HG03103 (cell line): ENCODE data around the gene KCNQ1.

Experiments
- ATAC-seq: cut with Tn5 transposase; IDR thresholded peaks from one replicate; pipeline ENCODE4 v1.9.1; 2021; ENCODE audit warnings: low read depth; ENCODE audit not compliant: unreplicated experiment

The KCNQ1 gene

DNA sequence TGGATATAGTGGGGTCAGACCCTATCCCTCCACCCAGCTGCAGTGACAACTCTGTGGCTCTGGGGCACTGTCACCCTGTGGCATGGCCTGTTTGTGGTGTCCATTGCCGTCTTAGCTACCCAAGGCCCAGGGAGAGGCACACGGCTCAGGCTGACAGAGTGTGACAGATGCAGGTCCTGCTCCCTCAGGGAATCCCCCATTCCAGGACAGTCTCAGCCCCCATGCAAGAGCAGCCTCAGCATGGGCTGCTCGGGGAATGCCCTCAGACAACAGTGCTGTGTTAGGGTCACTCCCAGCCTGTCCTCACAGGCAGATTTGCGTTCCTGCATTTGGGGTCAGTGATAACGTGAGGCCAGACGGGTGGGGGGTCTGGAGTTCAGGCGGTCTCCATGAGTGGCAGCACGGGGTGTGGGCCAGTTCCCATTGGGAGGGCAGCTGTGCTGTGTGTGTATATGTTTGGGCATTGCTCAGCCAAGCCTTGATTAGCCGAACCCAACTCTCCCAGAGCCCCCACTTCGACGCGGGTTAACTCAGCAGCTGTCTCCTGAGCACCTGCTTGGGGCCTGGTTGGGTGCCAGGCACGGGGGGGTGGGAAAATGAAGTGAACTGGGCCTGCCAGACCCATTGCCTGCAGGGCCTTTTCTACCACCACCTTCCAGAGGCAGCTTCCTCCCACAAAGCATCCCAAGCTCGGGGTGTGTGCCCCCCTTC, 260.2 kb downstream of the KCNQ1 start:
- no peak for ATAC-seq

DNA sequence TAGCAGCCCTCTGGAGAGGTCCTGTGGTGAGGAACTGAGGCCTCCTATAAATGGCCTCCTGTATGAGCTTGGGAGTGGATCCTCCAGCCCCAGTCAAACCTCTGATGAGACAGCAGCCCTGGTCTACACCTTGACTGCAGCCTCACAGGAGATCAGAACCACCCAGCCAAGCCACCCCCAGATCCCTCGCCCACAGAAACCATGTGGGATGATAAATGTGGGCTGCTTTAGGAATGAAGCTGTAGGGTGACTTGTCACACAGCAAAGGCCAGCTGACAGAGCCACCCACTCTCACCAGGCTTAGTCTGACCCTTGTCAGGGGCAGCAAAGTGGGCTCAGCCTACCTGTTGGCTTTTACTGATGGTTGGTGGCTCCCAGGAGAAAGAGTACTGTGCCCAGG, 261.5 kb downstream of the KCNQ1 start:
- no peak for ATAC-seq

DNA sequence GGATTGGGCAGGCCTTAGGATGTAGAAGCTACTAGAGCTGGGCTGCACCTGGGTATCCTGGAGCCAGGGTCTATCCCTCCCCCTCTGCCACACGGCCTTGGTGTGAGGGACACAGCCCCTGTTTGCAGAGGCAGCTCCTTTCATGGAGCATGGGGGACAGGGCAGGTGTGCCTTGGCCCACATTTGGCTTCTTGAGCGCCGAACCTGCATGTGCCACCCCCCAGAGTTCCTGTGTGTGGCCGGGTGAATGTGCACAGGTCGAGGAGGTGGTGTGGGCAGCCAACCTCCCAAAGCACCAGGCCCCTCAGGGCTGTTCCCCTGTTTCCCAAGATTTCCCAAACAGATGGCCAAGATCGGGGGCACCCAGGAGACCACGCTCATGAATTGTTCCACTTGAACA, 262.9 kb downstream of the KCNQ1 start:
- no peak for ATAC-seq

DNA sequence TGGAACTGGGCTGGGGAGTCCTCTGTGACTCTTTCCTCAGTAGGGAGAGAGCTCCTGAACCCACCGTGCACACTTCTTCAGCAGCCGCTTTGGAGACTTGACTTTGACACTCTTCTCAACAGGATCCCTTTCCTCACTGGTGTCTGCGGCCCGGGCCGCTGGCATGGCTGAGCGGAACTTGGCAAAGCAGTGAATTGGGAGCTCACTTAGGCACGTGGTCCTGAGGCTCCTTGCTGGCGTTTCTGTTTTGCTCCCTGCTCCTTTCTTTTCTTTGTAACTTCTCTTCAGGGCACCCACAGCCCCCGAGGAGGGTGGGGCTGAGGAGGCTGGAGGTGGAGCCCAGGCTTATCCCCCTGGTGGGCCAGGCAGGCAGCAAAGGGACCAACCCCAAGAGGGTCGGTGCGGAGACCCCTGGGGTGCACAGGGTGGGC, 263.4 kb downstream of the KCNQ1 start:
- ATAC-seq = no peak

DNA sequence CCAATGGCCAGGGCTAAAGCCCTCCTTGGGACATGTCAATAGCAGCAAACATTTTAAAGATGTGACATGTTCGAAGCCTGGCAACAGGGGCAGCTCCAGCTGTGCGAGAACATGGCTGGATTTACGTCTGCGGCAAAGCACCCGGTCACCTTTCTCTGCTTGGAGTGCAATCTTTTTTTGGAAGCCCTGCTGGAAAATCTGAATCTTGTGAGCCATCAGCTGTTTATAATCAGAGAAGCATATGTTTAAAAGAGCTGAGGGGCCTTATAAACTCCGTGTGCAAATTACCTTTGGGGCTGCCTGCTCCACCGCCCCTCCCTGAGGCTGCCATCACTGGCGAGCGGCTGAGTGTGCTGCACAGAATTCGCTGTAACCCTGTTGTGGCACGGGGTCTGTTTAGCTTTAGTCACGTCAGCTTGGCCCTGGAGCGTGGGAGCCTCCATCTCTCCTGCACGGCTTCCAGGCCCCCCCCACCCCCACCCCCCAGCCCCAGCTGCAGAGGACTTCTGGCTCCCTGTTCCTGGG, 264.0 kb downstream of the KCNQ1 start:
- no peak for ATAC-seq

DNA sequence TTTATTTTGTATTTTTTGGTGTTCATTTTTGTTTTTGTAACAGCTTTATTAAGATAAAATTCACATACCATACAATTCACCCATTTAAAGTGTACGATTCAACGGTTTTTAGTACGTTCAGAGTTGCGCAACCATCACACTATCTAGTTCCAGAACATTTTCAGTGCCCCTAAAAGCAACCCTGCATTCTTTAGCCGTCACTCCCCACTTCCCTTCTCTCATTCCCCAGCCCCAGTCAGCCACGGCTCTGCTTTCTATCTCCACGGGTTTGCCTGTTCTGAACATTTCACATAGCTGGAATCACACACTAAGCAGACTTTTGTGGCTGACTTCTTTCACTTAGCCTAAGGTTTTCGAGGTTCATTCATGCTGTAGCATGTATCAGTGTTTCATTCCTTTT, 264.6 kb downstream of the KCNQ1 start:
- ATAC-seq = no peak

DNA sequence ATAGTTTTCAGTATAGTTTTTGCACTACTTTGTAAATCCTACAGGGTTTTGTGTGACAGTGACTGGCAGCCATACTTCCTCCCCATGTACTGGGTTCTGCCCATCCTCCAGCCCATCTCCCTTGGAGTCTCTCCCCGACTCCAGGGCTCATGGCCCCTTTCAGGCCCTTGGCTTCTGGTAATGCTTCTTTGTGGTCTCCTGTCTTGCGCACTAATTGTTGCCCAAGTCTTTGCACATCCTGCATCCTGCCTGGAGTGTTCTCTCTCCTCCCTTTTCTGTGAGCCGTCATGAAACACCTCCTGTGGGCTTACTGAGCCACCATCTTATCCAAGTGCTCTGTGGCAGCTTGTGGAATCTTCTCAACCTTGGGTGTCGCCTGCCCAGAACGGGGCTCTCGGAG, 266.4 kb downstream of the KCNQ1 start:
- no peak for ATAC-seq

DNA sequence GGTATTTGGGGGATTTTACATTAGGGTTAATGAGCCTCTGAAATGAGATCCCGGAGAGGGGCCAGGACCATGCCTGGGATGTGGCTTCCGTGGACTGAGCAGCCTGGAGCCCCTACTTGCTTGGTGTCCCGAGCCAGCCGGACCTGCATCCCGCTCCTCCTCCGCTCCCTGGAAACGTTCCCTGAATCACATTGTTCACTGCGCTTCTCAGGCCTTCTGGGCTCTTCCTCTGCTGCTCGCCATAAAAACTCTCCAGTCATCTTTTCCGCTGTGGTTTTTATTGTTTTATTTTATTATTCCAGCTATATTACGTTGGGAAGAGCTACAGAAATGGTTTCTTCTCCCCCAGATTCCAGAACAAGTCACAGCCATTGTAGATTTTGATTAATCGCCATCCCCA, 268.3 kb downstream of the KCNQ1 start:
- no peak for ATAC-seq

DNA sequence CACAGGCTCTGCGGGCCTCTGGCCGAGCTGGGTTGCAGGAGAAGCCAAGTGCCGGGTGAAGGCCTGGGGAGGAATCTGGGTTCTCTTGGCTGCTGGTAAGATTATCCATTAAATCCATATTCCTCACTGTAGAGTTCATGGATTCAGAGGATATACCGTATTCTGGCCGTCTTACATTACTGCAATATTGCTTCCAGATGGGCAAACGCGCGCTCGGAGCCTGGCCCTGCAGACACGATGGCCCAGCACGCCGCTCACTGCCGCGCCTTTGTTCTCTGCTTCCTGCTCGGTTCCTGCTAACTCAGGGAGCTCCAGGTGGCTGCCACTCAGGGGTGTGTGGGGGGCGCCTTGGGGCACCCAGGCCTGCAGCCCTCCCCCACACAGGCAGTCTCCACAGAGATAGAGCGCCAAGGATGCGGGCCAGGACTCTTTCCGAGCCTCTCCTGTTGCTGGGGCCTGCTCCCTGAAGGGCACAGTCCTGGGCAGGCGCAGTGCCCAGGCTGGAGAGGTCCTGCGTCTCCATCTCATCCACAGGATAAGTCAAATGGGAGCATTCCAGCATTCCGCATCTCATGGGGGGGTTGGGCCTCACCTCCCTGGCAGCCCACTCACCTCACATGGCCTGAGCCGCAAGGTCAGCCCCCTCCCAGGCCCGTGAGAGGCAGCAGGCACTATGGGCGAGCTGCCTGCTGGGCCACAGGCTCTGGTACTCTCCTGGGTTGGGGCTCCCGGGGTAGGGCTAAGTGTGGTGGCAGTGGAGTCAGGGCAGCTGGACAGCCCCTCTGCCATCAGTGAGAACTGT, 269.1 kb downstream of the KCNQ1 start:
- ATAC-seq = no peak

DNA sequence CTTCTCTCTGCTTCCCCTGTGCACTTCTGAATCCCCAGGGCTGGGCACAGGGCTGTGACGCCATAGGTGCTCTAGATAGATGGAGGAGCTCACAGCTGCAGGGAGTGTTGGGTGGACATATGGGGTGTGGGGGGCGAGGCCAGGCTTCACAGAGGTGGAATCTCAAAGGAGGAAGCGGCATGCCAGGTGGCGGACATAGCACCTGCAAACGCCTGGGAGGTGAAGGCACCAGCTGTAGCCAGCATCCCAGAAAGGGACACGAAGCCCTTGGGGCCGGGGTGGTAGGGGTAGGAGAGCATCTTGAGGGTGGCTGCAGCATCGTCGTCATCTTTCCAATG, 269.6 kb downstream of the KCNQ1 start:
- ATAC-seq = no peak

DNA sequence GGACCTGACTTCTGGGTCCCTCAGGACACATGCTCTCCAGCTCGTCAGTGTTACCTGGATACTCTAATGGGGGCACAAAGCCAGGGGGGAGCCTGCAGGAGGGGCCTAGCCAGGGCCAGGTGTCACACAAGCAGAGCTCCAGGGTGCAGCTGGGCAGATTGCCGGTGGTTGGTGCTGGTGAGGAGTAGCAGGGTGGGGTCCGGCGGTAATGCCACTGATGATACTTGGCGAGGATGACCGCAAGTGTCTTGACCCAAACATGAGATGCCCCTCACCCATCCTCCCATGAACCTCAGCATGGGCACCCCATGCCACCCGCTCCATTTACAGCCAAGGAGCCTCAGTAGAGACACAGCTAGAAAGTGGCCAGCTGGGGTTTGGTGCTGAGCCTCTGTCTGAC, 270.1 kb downstream of the KCNQ1 start:
- ATAC-seq = no peak

DNA sequence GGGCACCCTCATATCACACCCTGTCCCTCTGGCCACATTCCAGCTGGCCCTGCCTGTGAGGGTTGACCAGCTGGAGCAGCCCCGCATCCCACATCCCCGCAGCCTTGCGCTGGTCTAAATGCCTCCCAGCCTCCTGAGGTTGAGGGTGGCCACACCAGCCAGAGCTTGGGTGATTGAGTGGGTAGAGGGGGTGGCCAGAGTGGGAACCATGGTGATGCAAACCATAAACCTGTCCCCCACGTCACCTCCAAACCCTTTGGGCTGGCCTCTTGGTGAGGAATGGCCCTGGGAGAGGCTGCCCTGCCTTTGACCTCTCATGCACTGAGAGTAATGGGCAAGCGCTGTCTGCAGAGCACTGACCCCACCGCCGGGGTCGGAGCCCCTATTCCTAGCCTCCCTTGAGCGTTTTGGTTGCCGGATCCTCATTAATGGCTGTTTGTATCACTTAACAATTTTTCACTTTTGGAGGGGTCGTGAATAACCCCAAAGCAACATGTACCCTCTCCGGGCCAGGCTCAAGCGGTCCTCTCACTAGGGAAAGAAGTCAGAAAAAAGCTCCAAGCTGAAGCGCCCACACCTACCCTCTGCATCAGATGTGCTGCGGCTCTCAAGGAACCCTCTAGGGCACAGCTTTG, 271.0 kb downstream of the KCNQ1 start:
- ATAC-seq = no peak

DNA sequence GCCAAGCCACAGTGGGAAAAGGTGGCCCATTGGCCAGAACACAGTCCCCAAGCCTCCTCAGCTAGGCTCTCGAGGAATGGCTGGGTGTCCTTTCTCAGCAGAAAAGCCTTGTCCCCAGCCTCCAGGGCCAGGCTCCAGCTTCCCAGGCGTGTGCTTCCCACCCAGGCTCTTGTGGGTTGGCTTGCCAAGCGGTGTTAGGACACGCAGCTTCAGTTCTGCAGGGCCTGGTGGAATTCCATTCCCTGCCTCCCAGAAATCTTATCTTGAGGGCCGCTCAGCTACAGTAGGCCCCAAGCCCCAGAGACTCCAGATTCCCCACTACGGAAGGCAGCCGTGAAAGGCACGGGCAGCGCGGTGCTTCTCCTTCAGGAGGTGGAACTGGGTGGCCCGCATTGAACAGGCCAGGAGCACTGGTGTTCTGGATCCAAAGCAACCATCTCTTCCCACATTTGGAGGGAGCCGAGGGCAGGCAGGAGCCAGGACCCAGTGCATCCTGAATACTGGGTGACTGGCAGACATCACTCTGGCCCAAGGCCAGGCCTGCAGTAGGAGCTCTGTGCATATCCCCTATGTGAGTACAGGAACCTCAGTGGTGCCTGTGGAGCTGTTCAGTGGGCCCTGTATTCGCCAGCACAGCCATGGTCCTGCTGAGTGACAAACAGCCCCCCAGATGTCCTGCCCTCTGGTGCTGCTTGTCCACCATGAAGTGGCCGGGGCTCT, 271.7 kb downstream of the KCNQ1 start:
- no peak for ATAC-seq

DNA sequence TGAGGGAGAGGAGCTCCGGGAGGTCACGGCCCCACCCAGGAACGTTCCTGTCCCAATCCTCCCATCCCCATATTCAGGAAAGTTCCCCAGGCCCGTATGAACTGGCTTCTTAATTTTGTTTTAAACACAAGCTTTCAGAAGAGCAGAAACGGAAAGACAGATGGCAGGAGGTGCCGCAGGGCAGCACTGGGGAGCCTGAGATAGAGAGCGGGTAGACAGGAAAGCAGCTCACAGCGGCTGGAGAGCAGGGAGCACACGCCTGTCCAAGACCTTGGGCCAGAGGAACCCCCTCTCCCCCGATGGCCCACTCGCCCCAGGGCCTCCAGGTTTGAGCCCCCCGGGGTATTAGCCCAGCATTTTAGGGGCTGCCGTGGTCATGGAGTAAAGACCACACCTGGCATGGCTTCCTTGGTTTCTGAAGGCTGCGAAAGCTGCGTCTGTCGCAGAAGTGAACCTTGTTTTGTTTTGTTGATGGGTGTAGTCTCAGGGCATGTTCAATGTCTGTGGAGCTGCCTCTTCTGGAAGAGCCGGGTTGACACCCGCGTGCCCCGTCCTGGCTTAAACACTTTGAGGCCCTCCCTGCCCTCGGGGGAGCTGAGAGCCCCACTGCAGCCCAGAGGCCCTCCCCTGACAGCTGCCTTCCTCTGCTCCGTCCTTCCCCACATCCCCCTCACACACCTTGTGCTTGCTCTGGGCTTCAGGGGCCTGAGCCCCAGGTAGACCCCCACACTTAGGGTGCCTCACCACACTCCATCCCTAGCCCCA, 272.9 kb downstream of the KCNQ1 start:
- ATAC-seq = no peak

DNA sequence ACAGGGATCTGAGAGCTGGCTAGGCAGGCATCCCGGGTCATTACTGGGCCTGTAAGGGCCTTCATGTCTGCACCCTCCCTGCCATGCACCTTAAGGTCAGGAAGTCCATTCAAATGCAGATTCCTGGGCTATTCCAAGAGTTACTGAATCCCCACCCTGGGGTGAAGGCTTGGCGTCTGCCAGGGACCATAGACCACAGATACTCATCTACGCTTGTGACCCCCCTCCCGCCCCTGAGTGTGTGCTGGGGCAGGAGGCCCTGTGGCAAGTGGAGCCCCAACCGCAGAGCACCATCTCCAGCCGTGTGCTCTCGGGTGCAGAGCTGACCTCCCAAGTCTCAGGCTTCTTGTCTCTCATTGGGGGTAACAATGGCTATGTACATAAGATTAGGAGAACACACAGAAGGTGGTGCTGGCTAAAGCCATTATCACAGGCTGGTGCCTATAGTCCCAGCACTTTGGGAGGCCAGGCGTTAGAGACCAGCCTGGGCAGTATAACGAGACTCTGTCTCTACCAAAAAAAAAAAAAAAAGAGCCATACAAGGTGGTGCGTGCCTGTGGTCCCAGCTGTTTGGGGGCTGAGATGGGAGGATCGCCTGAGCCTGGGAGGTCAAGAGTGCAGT, 274.1 kb downstream of the KCNQ1 start:
- ATAC-seq = no peak

DNA sequence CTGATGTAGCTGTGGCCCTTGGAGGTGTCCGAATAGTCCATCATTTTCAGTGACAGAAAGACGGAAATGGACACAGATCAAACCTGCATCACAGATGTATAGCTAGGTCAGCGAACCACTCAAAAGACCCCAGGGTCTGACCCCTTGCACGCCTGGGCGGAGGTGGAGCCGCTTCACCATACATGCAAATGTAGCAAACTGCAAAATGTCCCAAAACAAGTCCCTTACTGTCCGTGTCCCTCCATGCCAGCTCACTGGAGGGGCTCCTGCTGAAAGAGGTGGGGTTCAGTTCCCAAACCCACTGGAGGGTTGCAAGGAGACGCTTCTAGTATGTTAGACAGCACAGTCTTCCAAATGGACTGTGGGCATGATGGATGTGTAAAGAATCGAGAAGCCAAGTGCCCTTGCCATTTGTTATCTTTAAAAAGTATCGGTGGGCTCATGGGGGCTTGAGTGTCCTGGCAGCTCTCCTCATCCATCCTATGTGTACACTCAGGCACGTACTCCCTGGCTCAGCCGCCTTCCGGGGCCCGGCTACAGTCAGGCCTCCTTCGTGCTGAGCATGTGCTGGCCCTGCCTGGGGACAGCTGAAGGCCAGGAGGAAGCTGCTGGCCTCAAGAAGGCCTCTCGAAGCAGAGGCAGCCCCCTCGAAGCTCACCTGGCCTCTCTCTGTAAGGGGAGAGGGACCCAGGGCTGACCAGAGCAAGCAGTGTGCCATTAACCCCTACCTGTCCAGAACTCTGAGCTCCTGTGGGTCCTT, 275.2 kb downstream of the KCNQ1 start:
- ATAC-seq = no peak

DNA sequence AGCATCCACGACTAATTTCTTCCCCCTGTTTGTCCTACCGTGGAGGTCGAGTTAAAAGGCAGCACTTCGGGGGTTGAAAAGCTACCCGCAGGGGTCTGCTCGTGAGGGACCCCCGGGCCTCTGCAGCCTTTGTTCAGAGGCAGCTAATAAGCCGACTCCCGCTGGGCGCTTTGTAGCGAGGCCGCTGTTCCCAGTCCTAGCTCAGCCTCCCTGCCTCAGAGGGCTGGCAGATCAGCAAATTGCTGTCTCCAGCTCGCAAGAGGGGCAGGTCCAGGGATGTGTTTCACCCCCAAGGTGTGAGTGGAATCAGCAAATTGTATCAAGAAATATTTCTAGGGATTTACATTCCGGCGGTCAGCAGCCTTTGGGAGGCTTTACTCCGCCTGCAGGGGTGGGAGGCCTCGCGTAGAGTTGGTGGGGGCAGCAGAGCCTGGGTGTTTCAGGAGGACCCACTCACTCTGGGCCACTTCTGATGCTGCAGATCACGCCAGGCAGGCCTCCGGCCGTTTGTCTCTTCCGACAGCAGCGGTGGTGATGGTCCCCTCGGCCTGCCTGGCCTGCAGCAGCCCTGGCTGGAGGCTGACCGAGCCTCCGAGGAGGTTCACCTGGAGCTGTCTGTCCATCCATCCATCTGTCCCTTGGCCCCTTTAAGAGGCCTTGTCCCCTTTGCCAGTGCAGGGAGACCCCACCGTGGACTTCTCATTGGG, 276.6 kb downstream of the KCNQ1 start:
- ATAC-seq = no peak

DNA sequence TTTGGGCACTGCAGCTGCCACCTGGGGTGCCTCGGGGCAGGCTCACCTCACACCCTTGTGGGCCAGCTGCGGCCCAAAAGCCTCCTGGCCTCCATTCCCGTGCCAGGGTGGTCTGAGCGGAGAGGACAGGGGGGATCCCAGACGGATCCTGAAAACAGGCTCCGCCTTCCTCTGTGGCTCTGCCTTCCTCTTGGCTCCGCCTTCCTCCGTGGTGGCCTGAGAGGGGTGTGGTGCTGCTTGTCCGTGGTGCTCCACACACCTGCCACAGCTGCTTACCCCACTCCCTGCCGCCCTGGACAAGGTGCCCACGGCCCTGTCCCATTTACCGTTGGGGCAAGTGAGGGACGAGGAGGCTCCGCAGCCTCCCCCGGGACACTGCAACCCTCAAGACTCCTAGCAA, 278.1 kb downstream of the KCNQ1 start:
- ATAC-seq = no peak
